H9 (cell line): ENCODE results near the gene THSD7B. TPM values are rescaled to one million over a fixed set of nuclear protein-coding genes. Genes with fewer than 3 reads are reported as not detected.

ENCODE experiments used
- DNase-seq: peaks from one replicate; pipeline ENCODE4 v3.0.0-alpha.2; 2017
- H2AFZ ChIP-seq: one replicate; pipeline ENCODE4 v1.6.1; 2013; ENCODE audit warnings: mild to moderate bottlenecking, low read length, control low read depth, moderate library complexity
- H2AK5ac ChIP-seq: 2 replicates; pipeline ENCODE4 v1.6.1; 2013; ENCODE audit warnings: low read length, control low read depth, mixed read lengths; ENCODE audit not compliant: insufficient read length
- H2BK120ac ChIP-seq: one replicate; pipeline ENCODE4 v1.6.1; 2013; ENCODE audit warnings: low read depth, mild to moderate bottlenecking, low read length, control low read depth, inconsistent platforms; ENCODE audit not compliant: poor library complexity, severe bottlenecking
- H2BK12ac ChIP-seq: 2 replicates; pipeline ENCODE4 v1.6.1; 2013; ENCODE audit warnings: low read length, control low read depth, mixed read lengths, low read depth; ENCODE audit not compliant: insufficient read length
- H2BK15ac ChIP-seq: 2 replicates; pipeline ENCODE4 v1.6.1; 2013; ENCODE audit warnings: low read depth, low read length, control low read depth
- H2BK20ac ChIP-seq: one replicate; pipeline ENCODE4 v1.6.1; 2013; ENCODE audit warnings: low read depth, mild to moderate bottlenecking, low read length, control low read depth, inconsistent platforms; ENCODE audit not compliant: poor library complexity, severe bottlenecking
- H2BK5ac ChIP-seq: 2 replicates; pipeline ENCODE4 v1.6.1; 2013; ENCODE audit warnings: low read length, control low read depth, mixed read lengths; ENCODE audit not compliant: insufficient read length
- H3K14ac ChIP-seq: 2 replicates; pipeline ENCODE4 v1.6.1; 2013; ENCODE audit warnings: low read length, control low read depth; ENCODE audit not compliant: insufficient read depth
- H3K18ac ChIP-seq: 2 replicates; pipeline ENCODE4 v1.6.1; 2013; ENCODE audit warnings: low read depth, mild to moderate bottlenecking, mixed read lengths, low read length, control low read depth; ENCODE audit not compliant: insufficient read length
- H3K23ac ChIP-seq: 2 replicates; pipeline ENCODE4 v1.6.1; 2013; ENCODE audit warnings: low read length, control low read depth, mixed read lengths, low read depth; ENCODE audit not compliant: insufficient read length
- H3K23me2 ChIP-seq: 2 replicates; pipeline ENCODE4 v1.6.1; 2013; ENCODE audit warnings: low read depth, mild to moderate bottlenecking, mixed read lengths, low read length, control low read depth; ENCODE audit not compliant: insufficient read length, poor library complexity, severe bottlenecking
- H3K27ac ChIP-seq: 2 replicates; pipeline ENCODE4 v1.5.1; 2013; ENCODE audit warnings: low read length, control low read depth, mixed read lengths, low read depth; ENCODE audit not compliant: insufficient read length
- H3K27me3 ChIP-seq: 2 replicates; pipeline ENCODE4 v1.6.1; 2013; ENCODE audit warnings: low read length, control low read depth, inconsistent platforms; ENCODE audit not compliant: insufficient read depth
- H3K4ac ChIP-seq: 2 replicates; pipeline ENCODE4 v1.6.1; 2013; ENCODE audit warnings: low read depth, mild to moderate bottlenecking, control low read depth, inconsistent platforms, low read length, moderate library complexity
- H3K4me1 ChIP-seq: 2 replicates; pipeline ENCODE4 v1.6.1; 2013; ENCODE audit warnings: low read length, control low read depth, inconsistent platforms; ENCODE audit not compliant: insufficient read depth
- H3K4me2 ChIP-seq: 2 replicates; pipeline ENCODE4 v1.6.1; 2013; ENCODE audit warnings: low read length, control low read depth, mixed read lengths; ENCODE audit not compliant: insufficient read length, insufficient read depth
- H3K56ac ChIP-seq: 2 replicates; pipeline ENCODE4 v1.6.1; 2013; ENCODE audit warnings: low read depth, mild to moderate bottlenecking, mixed read lengths, low read length, control low read depth; ENCODE audit not compliant: insufficient read length
- H3K79me1 ChIP-seq: 2 replicates; pipeline ENCODE4 v1.6.1; 2013; ENCODE audit warnings: low read depth, mild to moderate bottlenecking, moderate library complexity, low read length, control low read depth, inconsistent platforms; ENCODE audit not compliant: insufficient read depth, poor library complexity, severe bottlenecking
- H3K79me2 ChIP-seq: 2 replicates; pipeline ENCODE4 v1.6.1; 2013; ENCODE audit warnings: low read length, control low read depth, inconsistent platforms; ENCODE audit not compliant: insufficient read depth
- H3K9ac ChIP-seq: 2 replicates; pipeline ENCODE4 v1.6.1; 2013; ENCODE audit warnings: low read length, control low read depth, mixed read lengths; ENCODE audit not compliant: insufficient read length; ENCODE audit errors: extremely low read depth
- H3K9me3 ChIP-seq: one replicate; pipeline ENCODE4 v1.6.1; 2013; ENCODE audit warnings: low read depth, low read length, inconsistent platforms; ENCODE audit not compliant: control insufficient read depth
- H3T11ph ChIP-seq: one replicate; pipeline ENCODE4 v1.6.1; 2013; ENCODE audit warnings: mild to moderate bottlenecking, low read length, control low read depth, inconsistent platforms
- H4K20me1 ChIP-seq: one replicate; pipeline ENCODE4 v1.6.1; 2013; ENCODE audit not compliant: control insufficient read depth, insufficient read length, insufficient read depth
- H4K5ac ChIP-seq: 2 replicates; pipeline ENCODE4 v1.6.1; 2013; ENCODE audit warnings: low read depth, mild to moderate bottlenecking, mixed read lengths, low read length, control low read depth; ENCODE audit not compliant: insufficient read length
- H4K8ac ChIP-seq: replicated peaks from 2 replicates; pipeline ENCODE4 v1.6.1; 2013; ENCODE audit warnings: low read length, control low read depth, mixed read lengths, low read depth; ENCODE audit not compliant: insufficient read length
- H4K91ac ChIP-seq: 2 replicates; pipeline ENCODE4 v1.6.1; 2013; ENCODE audit warnings: low read depth, mild to moderate bottlenecking, moderate library complexity, mixed read lengths, low read length, control low read depth; ENCODE audit not compliant: insufficient read length
- H3K27ac Mint-ChIP-seq, 3 experiments: 2 replicates in 2 of 3; 3 replicates in 1 of 3; pipeline ENCODE4 v1.8.0; 2020 to 2021; ENCODE audit warnings: mixed read lengths in 3 of 3, mild to moderate bottlenecking in 1 of 3, moderate library complexity in 1 of 3
- H3K27me3 Mint-ChIP-seq: 2 replicates; pipeline ENCODE4 v1.8.0; 2021; ENCODE audit warnings: low read depth, mild to moderate bottlenecking, moderate library complexity, mixed read lengths
- H3K36me3 Mint-ChIP-seq, 3 experiments: 2 replicates in 2 of 3; 3 replicates in 1 of 3; pipeline ENCODE4 v1.8.0; 2020 to 2021; ENCODE audit warnings: low read depth in 3 of 3, mixed read lengths in 3 of 3; ENCODE audit not compliant: insufficient read depth in 1 of 3
- H3K4me1 Mint-ChIP-seq, 2 experiments: 2 replicates each; pipeline ENCODE4 v1.8.0; 2020; ENCODE audit warnings: mixed read lengths in 2 of 2
- H3K4me3 Mint-ChIP-seq, 2 experiments: 2 replicates in 1 of 2; 3 replicates in 1 of 2; pipeline ENCODE4 v1.8.0; 2020 to 2021; ENCODE audit warnings: mild to moderate bottlenecking in 2 of 2, mixed read lengths in 2 of 2, moderate library complexity in 1 of 2
- H3K9me3 Mint-ChIP-seq, 2 experiments: 2 replicates in 1 of 2; 3 replicates in 1 of 2; pipeline ENCODE4 v1.8.0; 2020; ENCODE audit warnings: mild to moderate bottlenecking in 2 of 2, mixed read lengths in 2 of 2, moderate library complexity in 1 of 2
- CTCF ChIP-seq: fragments of 200-600 bp; sonication (generic); conservative IDR thresholded peaks from 3 replicates; pipeline ENCODE4 v1.8.0; 2021; ENCODE audit warnings: antibody characterized with exemption, mild to moderate bottlenecking
- WGBS: extraction: QIAGEN DNeasy Blood & Tissue Kit; methylation state at CpG from one replicate; pipeline ENCODE4 v1.1.7; 2013; ENCODE audit warnings: missing lambda C conversion rate, low lambda C conversion rate, mixed read lengths; ENCODE audit not compliant: insufficient read length; ENCODE audit errors: extremely low coverage; 5-methylcytosine and 5-hydroxymethylcytosine counted together
- total RNA-seq: library from RNA; stranded (reverse); gene quantifications from 2 replicates; pipeline ENCODE4 v1.2.1, GENCODE V29; 2021

Gene THSD7B
- total RNA-seq, 1 experiment from 2014 or later = 0.85 TPM

GRCh38 chr2:137659616-137660015, 894.3 kb downstream of the THSD7B start:
- WGBS = no CpG with 5 or more reads among the region's 5 CpGs
- no peak overlapping the region for H4K8ac ChIP-seq
- Mint-ChIP-seq H3K9me3 (no peaks in the 10 kb centered on the region; a peak in 2 of 5 replicates), H3K36me3 (no peaks in the 10 kb centered on the region; a peak in 1 of 7 replicates), H3K4me1 (no peaks in the 10 kb centered on the region), H3K27ac (no peak overlapping the region), H3K27me3 (no peaks in the 10 kb centered on the region), H3K4me3 (no peak overlapping the region)
- H4K20me1 ChIP-seq = no peaks in the 10 kb centered on the region
- H3K14ac ChIP-seq = no peak overlapping the region
- H3K27me3 ChIP-seq = no peaks in the 10 kb centered on the region
- no peak overlapping the region for H3K27ac ChIP-seq
- no peaks in the 10 kb centered on the region for H3K4me1 ChIP-seq
- H3K9ac ChIP-seq = no peak overlapping the region
- no peak overlapping the region for H2AK5ac ChIP-seq
- no peak overlapping the region for H2BK120ac ChIP-seq
- H3K4ac ChIP-seq = no peak overlapping the region
- no peak overlapping the region for H2BK12ac ChIP-seq
- no peaks in the 10 kb centered on the region for H3K79me1 ChIP-seq
- H2BK5ac ChIP-seq = no peak overlapping the region
- no peak overlapping the region for H3K18ac ChIP-seq
- H2BK20ac ChIP-seq = no peak overlapping the region
- H2AFZ ChIP-seq = no peak overlapping the region
- H4K91ac ChIP-seq = no peak overlapping the region
- no peak overlapping the region for H3K23ac ChIP-seq
- no peaks in the 10 kb centered on the region for H3K9me3 ChIP-seq
- TF ChIP-seq CTCF = peak; percentile 31; the same call in 1 of the 3 replicates
- H3K56ac ChIP-seq = no peak overlapping the region
- H3T11ph ChIP-seq = no peak overlapping the region
- H4K5ac ChIP-seq = no peak overlapping the region
- no peaks in the 10 kb centered on the region for H3K79me2 ChIP-seq
- H2BK15ac ChIP-seq = no peak overlapping the region
- H3K23me2 ChIP-seq = no peaks in the 10 kb centered on the region
- DNase-seq = no peak
- H3K4me2 ChIP-seq = no peak overlapping the region
